IMR-90 (cell line): Measurements from ENCODE around the gene SERPIND1.

Source experiments
- CHD1 ChIP-seq: IDR thresholded peaks from 2 replicates; pipeline ENCODE4 v1.6.1; 2012; ENCODE audit warnings: low read depth, low read length, improper control_type of control experiment
- CTCF ChIP-seq: conservative IDR thresholded peaks from 2 replicates; pipeline ENCODE4 v1.5.1; 2012; ENCODE audit warnings: mild to moderate bottlenecking, low read depth, low read length, improper control_type of control experiment
- FOS ChIP-seq: fragments of 150-350 bp; IDR thresholded peaks from 2 replicates; pipeline ENCODE4 v1.6.1; 2016; ENCODE audit warnings: low read depth, low read length
- MXI1 ChIP-seq: IDR thresholded peaks from 2 replicates; pipeline ENCODE4 v1.6.1; 2012; ENCODE audit warnings: low read depth, mild to moderate bottlenecking, low read length, moderate library complexity, borderline replicate concordance
- NFE2L2 ChIP-seq: fragments of 150-350 bp; IDR thresholded peaks from 2 replicates; pipeline ENCODE4 v1.6.1; 2016; ENCODE audit warnings: low read depth, mild to moderate bottlenecking, low read length
- POLR2A ChIP-seq: IDR thresholded peaks from 2 replicates; pipeline ENCODE4 v1.6.1; 2012; ENCODE audit warnings: mild to moderate bottlenecking, low read depth, low read length
- RAD21 ChIP-seq: IDR thresholded peaks from 2 replicates; pipeline ENCODE4 v1.6.1; 2012; ENCODE audit warnings: low read length, improper control_type of control experiment
- RFX5 ChIP-seq: IDR thresholded peaks from 2 replicates; pipeline ENCODE4 v1.8.0; 2012; ENCODE audit warnings: low read depth, mild to moderate bottlenecking, low read length, moderate library complexity
- TF ChIP-seq, protein P1 (sequence below): fragments of 150-350 bp; IDR thresholded peaks from 2 replicates; pipeline ENCODE4 v1.6.1; 2017; ENCODE audit warnings: mild to moderate bottlenecking, antibody characterized with exemption, low read length, low read depth
- TF ChIP-seq, protein P2 (sequence below): fragments of 150-350 bp; IDR thresholded peaks from 2 replicates; pipeline ENCODE4 v1.6.1; 2016; ENCODE audit warnings: low read depth, mild to moderate bottlenecking, low read length, moderate library complexity, borderline replicate concordance

GRCh38 chr22:20740222-20740951 lies 33.5 kb upstream of the SERPIND1 start:
- TF ChIP-seq CTCF (no peak), POLR2A (no peak), MXI1 (no peak), CHD1 (no peak), RFX5 (no peak), RAD21 (no peak), FOS (no peak), NFE2L2 (no peak)
- TF ChIP-seq, protein P1, sequence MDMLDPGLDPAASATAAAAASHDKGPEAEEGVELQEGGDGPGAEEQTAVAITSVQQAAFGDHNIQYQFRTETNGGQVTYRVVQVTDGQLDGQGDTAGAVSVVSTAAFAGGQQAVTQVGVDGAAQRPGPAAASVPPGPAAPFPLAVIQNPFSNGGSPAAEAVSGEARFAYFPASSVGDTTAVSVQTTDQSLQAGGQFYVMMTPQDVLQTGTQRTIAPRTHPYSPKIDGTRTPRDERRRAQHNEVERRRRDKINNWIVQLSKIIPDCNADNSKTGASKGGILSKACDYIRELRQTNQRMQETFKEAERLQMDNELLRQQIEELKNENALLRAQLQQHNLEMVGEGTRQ = no peak
- TF ChIP-seq, protein P2, sequence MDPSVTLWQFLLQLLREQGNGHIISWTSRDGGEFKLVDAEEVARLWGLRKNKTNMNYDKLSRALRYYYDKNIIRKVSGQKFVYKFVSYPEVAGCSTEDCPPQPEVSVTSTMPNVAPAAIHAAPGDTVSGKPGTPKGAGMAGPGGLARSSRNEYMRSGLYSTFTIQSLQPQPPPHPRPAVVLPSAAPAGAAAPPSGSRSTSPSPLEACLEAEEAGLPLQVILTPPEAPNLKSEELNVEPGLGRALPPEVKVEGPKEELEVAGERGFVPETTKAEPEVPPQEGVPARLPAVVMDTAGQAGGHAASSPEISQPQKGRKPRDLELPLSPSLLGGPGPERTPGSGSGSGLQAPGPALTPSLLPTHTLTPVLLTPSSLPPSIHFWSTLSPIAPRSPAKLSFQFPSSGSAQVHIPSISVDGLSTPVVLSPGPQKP = no peak
